ENCODE data around the gene HCFC1. TPM values are rescaled to one million over a fixed set of nuclear protein-coding genes. Genes with fewer than 3 reads are reported as not detected.
A peak's percentile ranks its signal among the peaks of the same experiment; 100 is the strongest.

Gene HCFC1
- total RNA-seq, 1 donor from 2014 or later, result 61.2 TPM

DNA sequence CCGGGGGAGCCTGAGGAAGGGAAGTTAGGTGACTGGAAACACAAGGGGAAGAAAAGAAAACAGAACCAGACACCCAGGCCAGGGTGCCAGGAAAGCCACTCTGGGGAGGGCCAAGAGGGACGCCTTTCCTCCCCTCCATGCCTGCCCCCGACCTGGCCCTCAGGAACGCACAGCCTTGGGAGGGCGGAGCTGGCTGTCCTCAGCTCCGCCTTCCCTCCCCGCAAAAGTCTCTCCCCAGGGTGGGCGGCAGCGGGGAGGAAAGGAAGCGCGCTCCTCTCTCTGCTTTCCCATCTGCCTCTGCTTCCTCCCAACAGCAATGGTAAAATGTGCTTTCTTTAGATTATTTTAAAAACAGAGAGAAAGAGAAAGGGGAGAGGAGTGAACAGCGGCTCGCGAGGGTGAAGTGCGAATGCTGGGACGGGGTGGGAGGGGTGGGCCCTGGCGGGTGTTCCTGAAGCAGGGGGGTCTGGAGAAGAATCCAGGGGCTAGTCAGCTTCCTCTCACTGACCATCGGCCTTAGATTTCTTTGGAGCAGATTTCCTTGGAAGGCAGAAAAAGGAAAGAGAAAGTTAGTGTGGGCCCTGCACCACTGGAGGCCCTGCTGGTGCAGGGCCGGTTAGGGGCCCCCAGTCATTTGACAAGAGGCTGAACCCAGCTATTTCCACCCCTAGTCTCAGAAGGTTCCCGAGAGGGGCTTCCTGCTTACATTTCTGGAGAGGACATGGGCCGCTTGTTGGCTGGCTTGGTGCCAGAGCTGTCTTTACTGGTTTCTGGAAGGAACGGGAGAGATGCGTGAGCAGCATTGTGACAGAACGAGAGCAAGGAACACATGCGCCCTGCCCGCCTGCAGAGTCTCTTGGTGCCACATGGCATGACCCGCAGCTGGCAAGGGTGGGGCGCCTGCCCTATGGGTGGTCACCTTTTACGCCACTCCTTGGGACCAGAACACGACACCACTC is 22.5 kb downstream of the HCFC1 start:
- H3K27ac ChIP-seq (ENCODE audit: low read depth, low read length), result no peak overlapping the region
- Mint-ChIP-seq H3K4me3 (ENCODE audit: unreplicated experiment) (no peak overlapping the region), H3K4me1 (ENCODE audit: low read depth, unreplicated experiment) (peaks cover 5% of the 10 kb centered on the region), H3K27ac (ENCODE audit: unreplicated experiment) (no peak overlapping the region), H3K27me3 (ENCODE audit: low read depth, unreplicated experiment) (no peaks in the 10 kb centered on the region), H3K36me3 (ENCODE audit: low read depth, unreplicated experiment) (peaks cover 2% of the 10 kb centered on the region), H3K9me3 (ENCODE audit: unreplicated experiment) (no peaks in the 10 kb centered on the region)
- DNase-seq (ENCODE audit: low read depth) (no peak), FAIRE-seq (no peak)
- H3K9me3 ChIP-seq (ENCODE audit: insufficient read depth, low read depth, low read length), result no peaks in the 10 kb centered on the region
- peaks cover 7% of the 10 kb centered on the region for H3K79me2 ChIP-seq (ENCODE audit: insufficient read depth, low read length)
- H2AFZ ChIP-seq (ENCODE audit: low read depth, low read length), result no peak overlapping the region
- H3K9ac ChIP-seq (ENCODE audit: low read length), result no peak overlapping the region
- TF ChIP-seq, protein P1, sequence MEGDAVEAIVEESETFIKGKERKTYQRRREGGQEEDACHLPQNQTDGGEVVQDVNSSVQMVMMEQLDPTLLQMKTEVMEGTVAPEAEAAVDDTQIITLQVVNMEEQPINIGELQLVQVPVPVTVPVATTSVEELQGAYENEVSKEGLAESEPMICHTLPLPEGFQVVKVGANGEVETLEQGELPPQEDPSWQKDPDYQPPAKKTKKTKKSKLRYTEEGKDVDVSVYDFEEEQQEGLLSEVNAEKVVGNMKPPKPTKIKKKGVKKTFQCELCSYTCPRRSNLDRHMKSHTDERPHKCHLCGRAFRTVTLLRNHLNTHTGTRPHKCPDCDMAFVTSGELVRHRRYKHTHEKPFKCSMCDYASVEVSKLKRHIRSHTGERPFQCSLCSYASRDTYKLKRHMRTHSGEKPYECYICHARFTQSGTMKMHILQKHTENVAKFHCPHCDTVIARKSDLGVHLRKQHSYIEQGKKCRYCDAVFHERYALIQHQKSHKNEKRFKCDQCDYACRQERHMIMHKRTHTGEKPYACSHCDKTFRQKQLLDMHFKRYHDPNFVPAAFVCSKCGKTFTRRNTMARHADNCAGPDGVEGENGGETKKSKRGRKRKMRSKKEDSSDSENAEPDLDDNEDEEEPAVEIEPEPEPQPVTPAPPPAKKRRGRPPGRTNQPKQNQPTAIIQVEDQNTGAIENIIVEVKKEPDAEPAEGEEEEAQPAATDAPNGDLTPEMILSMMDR (IDR thresholded peaks at IDR 0.05; ENCODE audit: insufficient read depth, low read depth, low read length), result no peak
- no peak for TF ChIP-seq EZH2 (IDR thresholded peaks at IDR 0.05; ENCODE audit: insufficient read depth, low read length)
- no peaks in the 10 kb centered on the region for H4K20me1 ChIP-seq (ENCODE audit: insufficient read depth, low read length)
- H3K27me3 ChIP-seq (ENCODE audit: insufficient read depth, low read length), result no peaks in the 10 kb centered on the region
- no peak overlapping the region for H3K4me3 ChIP-seq (ENCODE audit: insufficient read depth, low read depth, low read length)
- H3K4me1 ChIP-seq (ENCODE audit: insufficient read depth, low read length), result peaks cover 4% of the 10 kb centered on the region
- H3K4me2 ChIP-seq (ENCODE audit: low read length), result no peak overlapping the region
- peaks cover 3% of the 10 kb centered on the region for H3K36me3 ChIP-seq (ENCODE audit: insufficient read depth, low read length)

DNA sequence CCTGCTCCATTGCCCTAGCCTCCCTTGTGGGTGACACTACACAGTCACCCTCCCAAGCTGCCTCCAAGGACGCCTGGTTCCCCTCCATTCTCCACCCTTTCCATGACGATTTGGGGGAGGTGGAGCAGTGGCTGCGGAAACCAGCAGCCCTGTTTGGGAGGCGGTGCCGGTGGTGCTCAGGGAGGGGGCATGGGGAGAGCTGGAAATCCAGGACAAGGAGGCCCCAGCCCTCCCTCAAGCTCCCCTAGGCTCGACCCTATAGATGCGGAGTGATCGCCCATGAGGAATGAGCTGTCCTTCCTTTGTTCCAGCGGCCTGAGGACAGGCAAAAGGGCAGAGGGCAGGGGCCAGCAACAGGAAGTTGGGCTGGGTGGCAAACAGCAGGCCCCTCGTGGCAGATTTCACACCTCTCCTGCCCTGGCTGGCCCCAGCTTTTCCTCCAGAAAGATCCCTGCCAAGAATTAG is 23.6 kb downstream of the HCFC1 start:
- H4K20me1 ChIP-seq (ENCODE audit: insufficient read depth, low read length), result no peaks in the 10 kb centered on the region
- peak overlapping the region; percentile 12 for H3K27ac ChIP-seq (ENCODE audit: low read depth, low read length)
- no peaks in the 10 kb centered on the region for H3K9me3 ChIP-seq (ENCODE audit: insufficient read depth, low read depth, low read length)
- peaks cover 2% of the 10 kb centered on the region for H3K4me1 ChIP-seq (ENCODE audit: insufficient read depth, low read length)
- no peak overlapping the region for H3K9ac ChIP-seq (ENCODE audit: low read length)
- FAIRE-seq (no peak), DNase-seq (ENCODE audit: low read depth) (no peak)
- Mint-ChIP-seq H3K4me3 (ENCODE audit: unreplicated experiment) (no peak overlapping the region), H3K36me3 (ENCODE audit: low read depth, unreplicated experiment) (peaks cover 2% of the 10 kb centered on the region), H3K4me1 (ENCODE audit: low read depth, unreplicated experiment) (peaks cover 5% of the 10 kb centered on the region), H3K9me3 (ENCODE audit: unreplicated experiment) (no peaks in the 10 kb centered on the region), H3K27ac (ENCODE audit: unreplicated experiment) (no peak overlapping the region), H3K27me3 (ENCODE audit: low read depth, unreplicated experiment) (no peaks in the 10 kb centered on the region)
- peaks cover 3% of the 10 kb centered on the region for H3K36me3 ChIP-seq (ENCODE audit: insufficient read depth, low read length)
- no peaks in the 10 kb centered on the region for H3K27me3 ChIP-seq (ENCODE audit: insufficient read depth, low read length)
- no peak overlapping the region for H3K4me3 ChIP-seq (ENCODE audit: insufficient read depth, low read depth, low read length)
- peaks cover 5% of the 10 kb centered on the region for H3K79me2 ChIP-seq (ENCODE audit: insufficient read depth, low read length)
- no peak overlapping the region for H3K4me2 ChIP-seq (ENCODE audit: low read length)
- TF ChIP-seq, protein P1 (IDR thresholded peaks at IDR 0.05; ENCODE audit: insufficient read depth, low read depth, low read length), result no peak
- no peak for TF ChIP-seq EZH2 (IDR thresholded peaks at IDR 0.05; ENCODE audit: insufficient read depth, low read length)
- H2AFZ ChIP-seq (ENCODE audit: low read depth, low read length), result no peak overlapping the region
